Measurements from ENCODE around the gene PRKAG2. TPM values are rescaled to one million over a fixed set of nuclear protein-coding genes. Genes with fewer than 3 reads are reported as not detected.
"Not testable (repeated sequence)": the region's sequence is repeated elsewhere in the genome, so short reads cannot be mapped to it uniquely, and the experiment has no call there.

The PRKAG2 gene
- polyA plus RNA-seq, 4 donors: 24.9 to 44.4 (median 28.2) TPM

GRCh38 chr7:151806952-151807775 lies 69.8 kb downstream of the PRKAG2 start:
- no peak for DNase-seq (ENCODE audit: low read depth in 4 of 4, low spot score in 2 of 4)

- no peak for DNase-seq (ENCODE audit: low read depth in 4 of 4, low spot score in 2 of 4)
These were observed 70.7 kb downstream of the PRKAG2 start for GRCh38 chr7:151806204-151806603.

GRCh38 chr7:151805191-151805590 lies 71.7 kb downstream of the PRKAG2 start:
- DNase-seq (ENCODE audit: low read depth in 4 of 4, low spot score in 2 of 4): no peak

- DNase-seq (ENCODE audit: low read depth in 4 of 4, low spot score in 2 of 4): no peak
These were observed 72.2 kb downstream of the PRKAG2 start for GRCh38 chr7:151804756-151805155.

- DNase-seq (ENCODE audit: low read depth in 4 of 4, low spot score in 2 of 4): no peak
These were observed 73.1 kb downstream of the PRKAG2 start for GRCh38 chr7:151803841-151804240.

GRCh38 chr7:151802469-151802846 lies 74.5 kb downstream of the PRKAG2 start:
- no peak for DNase-seq (ENCODE audit: low read depth in 4 of 4, low spot score in 2 of 4)

GRCh38 chr7:151801782-151802468 lies 75.0 kb downstream of the PRKAG2 start:
- DNase-seq (ENCODE audit: low read depth in 4 of 4, low spot score in 2 of 4): no peak

- no peak for DNase-seq (ENCODE audit: low read depth in 4 of 4, low spot score in 2 of 4)
These were observed 75.6 kb downstream of the PRKAG2 start for GRCh38 chr7:151801291-151801690.

GRCh38 chr7:151800861-151801260 lies 76.1 kb downstream of the PRKAG2 start:
- DNase-seq (ENCODE audit: low read depth in 4 of 4, low spot score in 2 of 4): no peak

- no peak for DNase-seq (ENCODE audit: low read depth in 4 of 4, low spot score in 2 of 4)
These were observed 76.5 kb downstream of the PRKAG2 start for GRCh38 chr7:151800391-151800790.

- no peak for DNase-seq (ENCODE audit: low read depth in 4 of 4, low spot score in 2 of 4)
These were observed 77.4 kb downstream of the PRKAG2 start for GRCh38 chr7:151799506-151799905.

GRCh38 chr7:151798851-151799448 lies 78.0 kb downstream of the PRKAG2 start:
- DNase-seq (ENCODE audit: low read depth in 4 of 4, low spot score in 2 of 4): no peak

- DNase-seq (ENCODE audit: low read depth in 4 of 4, low spot score in 2 of 4): not testable (repeated sequence)
These were observed 79.1 kb downstream of the PRKAG2 start for GRCh38 chr7:151797667-151798307.

GRCh38 chr7:151796871-151797537 lies 79.9 kb downstream of the PRKAG2 start:
- DNase-seq (ENCODE audit: low read depth in 4 of 4, low spot score in 2 of 4): no peak

- DNase-seq (ENCODE audit: low read depth in 4 of 4, low spot score in 2 of 4): no peak
These were observed 80.6 kb downstream of the PRKAG2 start for GRCh38 chr7:151796091-151796870.

- DNase-seq (ENCODE audit: low read depth in 4 of 4, low spot score in 2 of 4): no peak
These were observed 81.6 kb downstream of the PRKAG2 start for GRCh38 chr7:151795168-151795811.

GRCh38 chr7:151794508-151795167 lies 82.3 kb downstream of the PRKAG2 start:
- DNase-seq (ENCODE audit: low read depth in 4 of 4, low spot score in 2 of 4): no peak

GRCh38 chr7:151793991-151794507 lies 82.9 kb downstream of the PRKAG2 start:
- no peak for DNase-seq (ENCODE audit: low read depth in 4 of 4, low spot score in 2 of 4)

Measured in left renal cortex interstitium (tissue), 4 donors.